Measurements from ENCODE around the gene AUTS2. TPM values are rescaled to one million over a fixed set of nuclear protein-coding genes. Genes with fewer than 3 reads are reported as not detected.

The AUTS2 gene
- total and polyA plus RNA-seq, 2 donors (not counting 1 experiment from before 2014, with no cell fraction given) = 0.60 to 9.1 TPM

GRCh38 chr7:69654849-69655707 is 56.8 kb downstream of the AUTS2 start:
- no peak overlapping the region for H3K4me3 ChIP-seq (replicated peaks in 1 of 4; ENCODE audit: control extremely low read depth in 1 of 4, insufficient read depth in 1 of 4, low read depth in 3 of 4, low read length in 4 of 4)
- no peaks in the 10 kb centered on the region for H4K20me1 ChIP-seq (ENCODE audit: control insufficient read depth, extremely low read depth, insufficient read depth, low read length)
- DNase-seq (ENCODE audit: low read depth in 2 of 2) = no peak
- H3K36me3 ChIP-seq (ENCODE audit: control insufficient read depth, insufficient read depth, low read length) = no peaks in the 10 kb centered on the region
- TF ChIP-seq CTCF (conservative IDR thresholded peaks at IDR 0.05 in 1 of 2, IDR thresholded peaks at IDR 0.05 in 1 of 2; ENCODE audit: low read depth in 1 of 2, low read length in 2 of 2) (no peak), EZH2 (IDR thresholded peaks at IDR 0.05; ENCODE audit: low read length, missing control alignments) (no peak)
- no peaks in the 10 kb centered on the region for H3K27me3 ChIP-seq (ENCODE audit: control insufficient read depth, insufficient read depth, low read length)
- no peak overlapping the region for H3K27ac ChIP-seq (ENCODE audit: insufficient read depth, low read length)
- H3K9me3 ChIP-seq (ENCODE audit: control insufficient read depth, insufficient read depth, low read depth, low read length) = no peaks in the 10 kb centered on the region
- H2AFZ ChIP-seq (ENCODE audit: low read length) = no peak overlapping the region
- H3K79me2 ChIP-seq (ENCODE audit: control insufficient read depth, insufficient read depth, low read length) = no peaks in the 10 kb centered on the region
- no peak overlapping the region for H3K4me2 ChIP-seq (ENCODE audit: extremely low read depth, insufficient read depth, low read length)
- H3K9ac ChIP-seq (ENCODE audit: insufficient read depth, low read length) = no peak overlapping the region
- H3K4me1 ChIP-seq (ENCODE audit: control insufficient read depth, extremely low read depth, insufficient read depth, low read length) = no peaks in the 10 kb centered on the region

GRCh38 chr7:69656077-69656476 is 57.8 kb downstream of the AUTS2 start:
- Histone ChIP-seq H3K9me3 (ENCODE audit: control insufficient read depth, insufficient read depth, low read depth, low read length) (no peaks in the 10 kb centered on the region), H3K36me3 (ENCODE audit: control insufficient read depth, insufficient read depth, low read length) (no peaks in the 10 kb centered on the region), H4K20me1 (ENCODE audit: control insufficient read depth, extremely low read depth, insufficient read depth, low read length) (no peaks in the 10 kb centered on the region), H3K27me3 (ENCODE audit: control insufficient read depth, insufficient read depth, low read length) (no peaks in the 10 kb centered on the region), H2AFZ (ENCODE audit: low read length) (no peak overlapping the region), H3K4me3 (replicated peaks in 1 of 4; ENCODE audit: control extremely low read depth in 1 of 4, insufficient read depth in 1 of 4, low read depth in 3 of 4, low read length in 4 of 4) (no peak overlapping the region), H3K79me2 (ENCODE audit: control insufficient read depth, insufficient read depth, low read length) (no peaks in the 10 kb centered on the region), H3K27ac (ENCODE audit: insufficient read depth, low read length) (no peak overlapping the region), H3K4me2 (ENCODE audit: extremely low read depth, insufficient read depth, low read length) (no peak overlapping the region), H3K9ac (ENCODE audit: insufficient read depth, low read length) (no peak overlapping the region), H3K4me1 (ENCODE audit: control insufficient read depth, extremely low read depth, insufficient read depth, low read length) (no peaks in the 10 kb centered on the region)
- no peak for DNase-seq (ENCODE audit: low read depth in 2 of 2)
- TF ChIP-seq EZH2 (IDR thresholded peaks at IDR 0.05; ENCODE audit: low read length, missing control alignments) = no peak
- no peak for TF ChIP-seq CTCF (conservative IDR thresholded peaks at IDR 0.05 in 1 of 2, IDR thresholded peaks at IDR 0.05 in 1 of 2; ENCODE audit: low read depth in 1 of 2, low read length in 2 of 2)

- DNase-seq (ENCODE audit: low read depth in 2 of 2) = peak in 1 of 2 donors; percentile 51
- no peaks in the 10 kb centered on the region for H4K20me1 ChIP-seq (ENCODE audit: control insufficient read depth, extremely low read depth, insufficient read depth, low read length)
- H3K9ac ChIP-seq (ENCODE audit: insufficient read depth, low read length) = no peak overlapping the region
- no peaks in the 10 kb centered on the region for H3K79me2 ChIP-seq (ENCODE audit: control insufficient read depth, insufficient read depth, low read length)
- H3K9me3 ChIP-seq (ENCODE audit: control insufficient read depth, insufficient read depth, low read depth, low read length) = no peaks in the 10 kb centered on the region
- TF ChIP-seq EZH2 (IDR thresholded peaks at IDR 0.05; ENCODE audit: low read length, missing control alignments) (no peak), CTCF (conservative IDR thresholded peaks at IDR 0.05 in 1 of 2, IDR thresholded peaks at IDR 0.05 in 1 of 2; ENCODE audit: low read depth in 1 of 2, low read length in 2 of 2) (no peak)
- H3K27ac ChIP-seq (ENCODE audit: insufficient read depth, low read length) = no peak overlapping the region
- no peaks in the 10 kb centered on the region for H3K36me3 ChIP-seq (ENCODE audit: control insufficient read depth, insufficient read depth, low read length)
- H3K4me3 ChIP-seq (replicated peaks in 1 of 4; ENCODE audit: control extremely low read depth in 1 of 4, insufficient read depth in 1 of 4, low read depth in 3 of 4, low read length in 4 of 4) = no peak overlapping the region
- H3K4me2 ChIP-seq (ENCODE audit: extremely low read depth, insufficient read depth, low read length) = no peak overlapping the region
- H2AFZ ChIP-seq (ENCODE audit: low read length) = no peak overlapping the region
- H3K4me1 ChIP-seq (ENCODE audit: control insufficient read depth, extremely low read depth, insufficient read depth, low read length) = no peaks in the 10 kb centered on the region
- H3K27me3 ChIP-seq (ENCODE audit: control insufficient read depth, insufficient read depth, low read length) = no peaks in the 10 kb centered on the region
Observed at GRCh38 chr7:69656890-69657289, 58.6 kb downstream of the AUTS2 start.
